ENCODE measurements around the gene GSTM2.

DNA sequence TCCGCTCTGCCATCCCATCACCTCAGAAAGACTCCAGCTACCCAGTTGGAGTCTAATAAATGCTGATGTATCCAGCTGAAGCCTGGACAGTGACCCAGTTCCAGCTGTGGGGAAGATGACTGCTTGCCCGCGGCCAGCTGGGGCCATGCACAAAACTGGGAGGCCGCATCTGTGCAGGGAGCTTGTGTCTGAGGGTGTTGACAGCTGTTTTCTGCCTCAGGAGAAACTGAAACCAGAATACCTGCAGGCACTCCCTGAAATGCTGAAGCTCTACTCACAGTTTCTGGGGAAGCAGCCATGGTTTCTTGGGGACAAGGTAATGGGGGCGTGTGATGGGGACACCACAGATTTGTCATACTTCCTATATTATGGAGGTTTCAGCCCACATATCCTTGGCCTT lies 3.2 kb downstream of the GSTM2 start:
- TF ChIP-seq MYC (IDR thresholded peaks at IDR 0.05; ENCODE audit: low read depth, low read length): no peak
- TF ChIP-seq, protein P1, sequence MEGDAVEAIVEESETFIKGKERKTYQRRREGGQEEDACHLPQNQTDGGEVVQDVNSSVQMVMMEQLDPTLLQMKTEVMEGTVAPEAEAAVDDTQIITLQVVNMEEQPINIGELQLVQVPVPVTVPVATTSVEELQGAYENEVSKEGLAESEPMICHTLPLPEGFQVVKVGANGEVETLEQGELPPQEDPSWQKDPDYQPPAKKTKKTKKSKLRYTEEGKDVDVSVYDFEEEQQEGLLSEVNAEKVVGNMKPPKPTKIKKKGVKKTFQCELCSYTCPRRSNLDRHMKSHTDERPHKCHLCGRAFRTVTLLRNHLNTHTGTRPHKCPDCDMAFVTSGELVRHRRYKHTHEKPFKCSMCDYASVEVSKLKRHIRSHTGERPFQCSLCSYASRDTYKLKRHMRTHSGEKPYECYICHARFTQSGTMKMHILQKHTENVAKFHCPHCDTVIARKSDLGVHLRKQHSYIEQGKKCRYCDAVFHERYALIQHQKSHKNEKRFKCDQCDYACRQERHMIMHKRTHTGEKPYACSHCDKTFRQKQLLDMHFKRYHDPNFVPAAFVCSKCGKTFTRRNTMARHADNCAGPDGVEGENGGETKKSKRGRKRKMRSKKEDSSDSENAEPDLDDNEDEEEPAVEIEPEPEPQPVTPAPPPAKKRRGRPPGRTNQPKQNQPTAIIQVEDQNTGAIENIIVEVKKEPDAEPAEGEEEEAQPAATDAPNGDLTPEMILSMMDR (IDR thresholded peaks at IDR 0.05; ENCODE audit: extremely low read depth in 1 of 2, insufficient read depth in 1 of 2, low read depth in 1 of 2, low read length in 2 of 2): no peak
- no peak for TF ChIP-seq GATA2 (IDR thresholded peaks at IDR 0.05; ENCODE audit: insufficient read depth, insufficient read length, low read depth, low read length)
- no peak for TF ChIP-seq POLR2A (IDR thresholded peaks at IDR 0.05; ENCODE audit: low read depth, low read length)
- TF ChIP-seq POLR2AphosphoS5 (IDR thresholded peaks at IDR 0.05; ENCODE audit: insufficient read depth, low read depth, low read length): no peak
- TF ChIP-seq FOS (IDR thresholded peaks at IDR 0.05; ENCODE audit: borderline replicate concordance, insufficient read depth, low read length): no peak
- TF ChIP-seq, protein P2, sequence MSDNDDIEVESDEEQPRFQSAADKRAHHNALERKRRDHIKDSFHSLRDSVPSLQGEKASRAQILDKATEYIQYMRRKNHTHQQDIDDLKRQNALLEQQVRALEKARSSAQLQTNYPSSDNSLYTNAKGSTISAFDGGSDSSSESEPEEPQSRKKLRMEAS (IDR thresholded peaks at IDR 0.05; ENCODE audit: insufficient read depth, insufficient read length): no peak
- TF ChIP-seq EZH2 (IDR thresholded peaks at IDR 0.05; ENCODE audit: borderline replicate concordance, low read depth, low read length, severe bottlenecking): no peak
- no peak for TF ChIP-seq JUN (IDR thresholded peaks at IDR 0.05; ENCODE audit: borderline replicate concordance, insufficient read depth, insufficient read length, low read depth)
